ENCODE results near the gene C2CD2. TPM values are rescaled to one million over a fixed set of nuclear protein-coding genes. Genes with fewer than 3 reads are reported as not detected.

C2CD2 gene
- polyA plus RNA-seq, 1 donor (not counting 4 experiments of a cell fraction or from before 2014, with no cell fraction given): 39.9 TPM

- dilution Hi-C loops (cut with MboI; ENCODE audit: extremely low pct_ligation_motif_present, low sequenced_read_pairs): no loop called here
- no peaks in the 10 kb centered on the region for H3K27me3 ChIP-seq (ENCODE audit: control insufficient read depth, extremely low read depth, insufficient read depth, low read length)
- no peak for FAIRE-seq
- TF ChIP-seq CTCF (optimal IDR thresholded peaks at IDR 0.05 in 1 of 3, IDR thresholded peaks at IDR 0.05 in 1 of 3, conservative IDR thresholded peaks at IDR 0.05 in 1 of 3; ENCODE audit: extremely low read depth in 1 of 3, insufficient read depth in 2 of 3, low read length in 3 of 3) (no peak), EZH2 (IDR thresholded peaks at IDR 0.05; ENCODE audit: low read length) (no peak)
- H3K79me2 ChIP-seq (ENCODE audit: control insufficient read depth, insufficient read depth, low read length): no peaks in the 10 kb centered on the region
- H2AFZ ChIP-seq (ENCODE audit: control insufficient read depth, low read length): no peak overlapping the region
- H4K20me1 ChIP-seq (ENCODE audit: control insufficient read depth, extremely low read depth, insufficient read depth, low read length): no peaks in the 10 kb centered on the region
- no peaks in the 10 kb centered on the region for H3K9me3 ChIP-seq (ENCODE audit: control insufficient read depth, low read depth, low read length)
- no peak overlapping the region for H3K9ac ChIP-seq (ENCODE audit: control insufficient read depth, extremely low read depth, insufficient read depth, low read length)
- H3K36me3 ChIP-seq (ENCODE audit: control insufficient read depth in 2 of 2, extremely low read depth in 1 of 2, insufficient read depth in 2 of 2, low read length in 2 of 2): no peaks in the 10 kb centered on the region
- no peak overlapping the region for H3K4me2 ChIP-seq (ENCODE audit: control insufficient read depth, extremely low read depth, insufficient read depth, low read depth, low read length)
- H3K27ac ChIP-seq (ENCODE audit: control insufficient read depth, insufficient read depth, low read length): no peak overlapping the region
- H3K4me1 ChIP-seq (ENCODE audit: control insufficient read depth, extremely low read depth, insufficient read depth, low read length): peaks cover 14% of the 10 kb centered on the region
- DNase-seq (ENCODE audit: low read depth, low spot score): no peak
- no peaks in the 10 kb centered on the region for H3K9me1 ChIP-seq (ENCODE audit: control insufficient read depth, extremely low read depth, insufficient read depth, low read length)
- H3K4me3 ChIP-seq (ENCODE audit: control insufficient read depth in 2 of 3, extremely low read depth in 1 of 3, insufficient read depth in 2 of 3, low read depth in 1 of 3, low read length in 3 of 3): no peak overlapping the region
Observed at GRCh38 chr21:41970106-41970391, 16.2 kb upstream of the C2CD2 start.

DNA sequence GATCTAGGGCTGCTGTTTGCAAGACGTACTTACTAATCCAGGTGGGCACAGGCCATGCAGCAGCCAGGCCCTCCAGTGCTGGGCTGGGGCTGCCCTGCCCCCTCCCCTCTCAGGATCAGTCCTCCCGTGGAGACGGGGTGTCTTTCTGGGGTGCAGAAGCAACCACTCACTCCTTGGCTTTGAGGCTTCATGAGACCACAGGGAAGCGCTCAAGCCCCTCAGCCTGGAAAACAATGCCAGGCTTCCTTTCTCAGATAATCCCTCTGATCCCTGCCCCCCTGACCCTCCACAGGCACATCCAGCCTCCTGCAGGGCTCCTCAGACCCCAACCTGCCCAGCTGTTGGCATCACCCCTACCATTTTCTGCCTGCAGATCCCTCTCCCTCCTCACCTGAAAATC is 13.9 kb upstream of the C2CD2 start:
- dilution Hi-C loops (cut with MboI; ENCODE audit: extremely low pct_ligation_motif_present, low sequenced_read_pairs): no loop called here
- no peaks in the 10 kb centered on the region for H3K27me3 ChIP-seq (ENCODE audit: control insufficient read depth, extremely low read depth, insufficient read depth, low read length)

More for the DNA sequence above, 13.9 kb upstream of the C2CD2 start:
- Histone ChIP-seq H3K4me3 (ENCODE audit: control insufficient read depth in 2 of 3, extremely low read depth in 1 of 3, insufficient read depth in 2 of 3, low read depth in 1 of 3, low read length in 3 of 3) (no peak overlapping the region), H2AFZ (ENCODE audit: control insufficient read depth, low read length) (no peak overlapping the region), H3K9me3 (ENCODE audit: control insufficient read depth, low read depth, low read length) (no peaks in the 10 kb centered on the region), H3K4me1 (ENCODE audit: control insufficient read depth, extremely low read depth, insufficient read depth, low read length) (peaks cover under 1% of the 10 kb centered on the region), H3K9ac (ENCODE audit: control insufficient read depth, extremely low read depth, insufficient read depth, low read length) (no peak overlapping the region), H3K79me2 (ENCODE audit: control insufficient read depth, insufficient read depth, low read length) (no peaks in the 10 kb centered on the region), H3K9me1 (ENCODE audit: control insufficient read depth, extremely low read depth, insufficient read depth, low read length) (no peaks in the 10 kb centered on the region), H3K27ac (ENCODE audit: control insufficient read depth, insufficient read depth, low read length) (no peak overlapping the region), H3K36me3 (ENCODE audit: control insufficient read depth in 2 of 2, extremely low read depth in 1 of 2, insufficient read depth in 2 of 2, low read length in 2 of 2) (no peaks in the 10 kb centered on the region), H3K4me2 (ENCODE audit: control insufficient read depth, extremely low read depth, insufficient read depth, low read depth, low read length) (no peak overlapping the region), H4K20me1 (ENCODE audit: control insufficient read depth, extremely low read depth, insufficient read depth, low read length) (no peaks in the 10 kb centered on the region)
- TF ChIP-seq CTCF (optimal IDR thresholded peaks at IDR 0.05 in 1 of 3, IDR thresholded peaks at IDR 0.05 in 1 of 3, conservative IDR thresholded peaks at IDR 0.05 in 1 of 3; ENCODE audit: extremely low read depth in 1 of 3, insufficient read depth in 2 of 3, low read length in 3 of 3): no peak
- no peak for TF ChIP-seq EZH2 (IDR thresholded peaks at IDR 0.05; ENCODE audit: low read length)
- no peak for DNase-seq (ENCODE audit: low read depth, low spot score)
- no peak for FAIRE-seq
